ENCODE results near the gene HPSE2. TPM values are rescaled to one million over a fixed set of nuclear protein-coding genes. Genes with fewer than 3 reads are reported as not detected.

Gene HPSE2
- total RNA-seq, 1 experiment from 2014 or later, result not detected

DNA sequence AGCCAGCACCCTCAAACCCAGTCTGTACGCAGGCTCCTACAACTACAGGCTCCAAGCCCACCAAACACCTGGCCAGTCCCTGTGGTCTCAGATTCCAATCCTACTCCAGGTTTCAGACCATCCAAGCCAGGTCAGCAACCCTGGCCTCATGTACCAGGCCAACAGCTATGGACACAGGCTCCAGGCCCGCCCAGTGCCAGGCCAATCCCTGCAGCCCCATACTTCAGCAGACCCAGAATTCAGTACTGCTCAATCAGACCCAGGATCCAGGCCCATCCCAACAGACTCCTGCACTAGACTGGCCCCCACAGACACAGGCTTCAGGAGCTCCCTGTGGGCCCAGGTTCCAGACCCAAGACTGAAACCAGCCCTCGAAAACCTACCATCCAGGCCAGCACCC lies 32.3 kb downstream of the HPSE2 start:
- TF ChIP-seq, protein P1, sequence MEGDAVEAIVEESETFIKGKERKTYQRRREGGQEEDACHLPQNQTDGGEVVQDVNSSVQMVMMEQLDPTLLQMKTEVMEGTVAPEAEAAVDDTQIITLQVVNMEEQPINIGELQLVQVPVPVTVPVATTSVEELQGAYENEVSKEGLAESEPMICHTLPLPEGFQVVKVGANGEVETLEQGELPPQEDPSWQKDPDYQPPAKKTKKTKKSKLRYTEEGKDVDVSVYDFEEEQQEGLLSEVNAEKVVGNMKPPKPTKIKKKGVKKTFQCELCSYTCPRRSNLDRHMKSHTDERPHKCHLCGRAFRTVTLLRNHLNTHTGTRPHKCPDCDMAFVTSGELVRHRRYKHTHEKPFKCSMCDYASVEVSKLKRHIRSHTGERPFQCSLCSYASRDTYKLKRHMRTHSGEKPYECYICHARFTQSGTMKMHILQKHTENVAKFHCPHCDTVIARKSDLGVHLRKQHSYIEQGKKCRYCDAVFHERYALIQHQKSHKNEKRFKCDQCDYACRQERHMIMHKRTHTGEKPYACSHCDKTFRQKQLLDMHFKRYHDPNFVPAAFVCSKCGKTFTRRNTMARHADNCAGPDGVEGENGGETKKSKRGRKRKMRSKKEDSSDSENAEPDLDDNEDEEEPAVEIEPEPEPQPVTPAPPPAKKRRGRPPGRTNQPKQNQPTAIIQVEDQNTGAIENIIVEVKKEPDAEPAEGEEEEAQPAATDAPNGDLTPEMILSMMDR (IDR thresholded peaks at IDR 0.05), result no peak
- TF ChIP-seq SIN3A (IDR thresholded peaks at IDR 0.05; ENCODE audit: borderline replicate concordance, insufficient read depth, low read depth, low read length) (no peak), POLR2AphosphoS5 (IDR thresholded peaks at IDR 0.05; ENCODE audit: low read depth, low read length) (no peak), REST (IDR thresholded peaks at IDR 0.05; ENCODE audit: insufficient read depth in 1 of 2, low read depth in 2 of 2, low read length in 1 of 2) (no peak), TCF7L2 (IDR thresholded peaks at IDR 0.05; ENCODE audit: low read depth, low read length) (no peak)
- Histone ChIP-seq H3K4me3 (ENCODE audit: low read depth in 2 of 2, low read length in 2 of 2) (no peak overlapping the region), H3K27ac (ENCODE audit: low read length) (no peak overlapping the region), H3K27me3 (ENCODE audit: control insufficient read depth, insufficient read depth, low read length) (peaks cover 2% of the 10 kb centered on the region; the same call in 1 of the 2 replicates), H3K9me3 (ENCODE audit: control insufficient read depth, insufficient read depth, low read depth, low read length) (no peaks in the 10 kb centered on the region), H3K4me1 (ENCODE audit: control insufficient read depth, insufficient read depth, low read length) (no peaks in the 10 kb centered on the region), H3K36me3 (ENCODE audit: control insufficient read depth, insufficient read depth, low read length) (no peaks in the 10 kb centered on the region)
- ATAC-seq (no peak), DNase-seq (ENCODE audit: low read depth, low spot score) (no peak)
- ChIA-PET CTCF (interaction anchor here (0.6 kb wide), 1 partner anchor 85 kb away, joined by 4 read pairs; no protein-coding TSS in a partner anchor), POLR2A (no interaction called here)
- BruUV-seq (replicated peaks), result no TSS peak
- intact Hi-C loops (cut with micrococcal nuclease; ENCODE audit: unreplicated experiment) (no loop called here), in situ Hi-C loops (cut with HindIII; ENCODE audit: low pct_unique_long_range_greater_than_20kb, low sequenced_read_pairs) (no loop called here)

GRCh38 chr10:99172950-99173349 lies 62.7 kb downstream of the HPSE2 start:
- H3K4me3 ChIP-seq (ENCODE audit: low read depth in 2 of 2, low read length in 2 of 2), result no peak overlapping the region
- H3K9me3 ChIP-seq (ENCODE audit: control insufficient read depth, insufficient read depth, low read depth, low read length), result no peaks in the 10 kb centered on the region
- in situ Hi-C loops (cut with HindIII; ENCODE audit: low pct_unique_long_range_greater_than_20kb, low sequenced_read_pairs), result no loop called here
- no TSS peak for BruUV-seq (replicated peaks)
- no peaks in the 10 kb centered on the region for H3K4me1 ChIP-seq (ENCODE audit: control insufficient read depth, insufficient read depth, low read length)
- no peak for DNase-seq (ENCODE audit: low read depth, low spot score)
- no peak overlapping the region for H3K27ac ChIP-seq (ENCODE audit: low read length)
- TF ChIP-seq REST (IDR thresholded peaks at IDR 0.05; ENCODE audit: insufficient read depth in 1 of 2, low read depth in 2 of 2, low read length in 1 of 2) (no peak), SIN3A (IDR thresholded peaks at IDR 0.05; ENCODE audit: borderline replicate concordance, insufficient read depth, low read depth, low read length) (no peak), TCF7L2 (IDR thresholded peaks at IDR 0.05; ENCODE audit: low read depth, low read length) (no peak), POLR2AphosphoS5 (IDR thresholded peaks at IDR 0.05; ENCODE audit: low read depth, low read length) (no peak)
- TF ChIP-seq, protein P1 (IDR thresholded peaks at IDR 0.05), result no peak
- ChIA-PET POLR2A (no interaction called here), CTCF (interaction anchor here (1.5 kb wide), 1 partner anchor 706 kb away, joined by 5 read pairs; no protein-coding TSS in a partner anchor)
- intact Hi-C loops (cut with micrococcal nuclease; ENCODE audit: unreplicated experiment), result no loop called here
- no peaks in the 10 kb centered on the region for H3K36me3 ChIP-seq (ENCODE audit: control insufficient read depth, insufficient read depth, low read length)
- no peak for ATAC-seq
- H3K27me3 ChIP-seq (ENCODE audit: control insufficient read depth, insufficient read depth, low read length), result peaks cover 6% of the 10 kb centered on the region; the same call in 1 of the 2 replicates
